GM10266 (cell line): ENCODE results near the gene CCN6.

ENCODE experiments used
- DNase-seq: peaks from one replicate; pipeline ENCODE4 v3.0.0; 2012; ENCODE audit errors: extremely low spot score
- TF ChIP-seq, protein P1 (sequence below): IDR thresholded peaks from 2 replicates; pipeline ENCODE4 v1.5.1; 2012; ENCODE audit warnings: mild to moderate bottlenecking, low read depth; ENCODE audit not compliant: control insufficient read depth, insufficient read depth; ENCODE audit errors: missing control alignments

CCN6 gene

DNA sequence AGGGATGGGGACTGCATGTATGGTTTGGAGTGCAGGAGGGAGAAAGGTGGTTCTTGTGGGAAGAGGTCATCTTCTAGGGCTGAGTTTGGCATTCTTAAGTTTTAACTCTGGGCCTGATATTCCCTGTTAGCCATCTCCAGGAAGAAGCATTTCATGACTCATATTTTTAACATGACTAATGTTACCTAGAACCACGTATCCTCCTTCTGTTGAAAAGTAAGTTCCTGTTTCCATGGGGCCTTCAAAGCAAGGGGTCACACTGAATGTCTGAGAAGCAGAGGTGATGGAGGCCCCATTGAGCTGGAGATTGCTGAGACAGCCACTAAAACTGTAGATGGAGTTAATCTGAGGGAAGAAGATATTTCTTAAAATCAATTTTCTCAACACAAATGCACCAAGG lies 63.6 kb downstream of the CCN6 start:
- TF ChIP-seq, protein P1, sequence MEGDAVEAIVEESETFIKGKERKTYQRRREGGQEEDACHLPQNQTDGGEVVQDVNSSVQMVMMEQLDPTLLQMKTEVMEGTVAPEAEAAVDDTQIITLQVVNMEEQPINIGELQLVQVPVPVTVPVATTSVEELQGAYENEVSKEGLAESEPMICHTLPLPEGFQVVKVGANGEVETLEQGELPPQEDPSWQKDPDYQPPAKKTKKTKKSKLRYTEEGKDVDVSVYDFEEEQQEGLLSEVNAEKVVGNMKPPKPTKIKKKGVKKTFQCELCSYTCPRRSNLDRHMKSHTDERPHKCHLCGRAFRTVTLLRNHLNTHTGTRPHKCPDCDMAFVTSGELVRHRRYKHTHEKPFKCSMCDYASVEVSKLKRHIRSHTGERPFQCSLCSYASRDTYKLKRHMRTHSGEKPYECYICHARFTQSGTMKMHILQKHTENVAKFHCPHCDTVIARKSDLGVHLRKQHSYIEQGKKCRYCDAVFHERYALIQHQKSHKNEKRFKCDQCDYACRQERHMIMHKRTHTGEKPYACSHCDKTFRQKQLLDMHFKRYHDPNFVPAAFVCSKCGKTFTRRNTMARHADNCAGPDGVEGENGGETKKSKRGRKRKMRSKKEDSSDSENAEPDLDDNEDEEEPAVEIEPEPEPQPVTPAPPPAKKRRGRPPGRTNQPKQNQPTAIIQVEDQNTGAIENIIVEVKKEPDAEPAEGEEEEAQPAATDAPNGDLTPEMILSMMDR: no peak
- no peak for DNase-seq

DNA sequence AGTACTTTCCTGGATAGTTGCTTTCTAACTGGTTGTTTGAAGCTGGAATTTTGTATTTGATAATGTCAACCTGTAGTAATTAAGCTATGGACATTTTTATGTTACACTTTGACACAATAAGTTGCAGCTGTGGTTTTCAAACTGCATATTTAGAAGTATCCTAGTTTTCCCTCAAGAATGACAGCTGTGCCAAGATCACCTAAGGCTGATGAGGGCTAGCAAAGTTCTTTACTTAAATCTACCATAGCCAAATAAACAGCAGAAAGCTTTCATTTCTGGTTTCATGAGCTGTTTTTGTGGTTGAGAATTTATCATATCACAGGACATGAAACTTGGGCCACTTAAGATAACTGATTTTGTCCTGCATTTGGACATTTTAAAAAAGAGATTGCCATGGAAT lies 64.1 kb downstream of the CCN6 start:
- no peak for DNase-seq
- TF ChIP-seq, protein P1: no peak
